KBM-7 (cell line): Measurements from ENCODE around the gene SNX21.
A peak's percentile ranks its signal among the peaks of the same experiment; 100 is the strongest.
"Not testable (repeated sequence)": the region's sequence is repeated elsewhere in the genome, so short reads cannot be mapped to it uniquely, and the experiment has no call there.

Experiments
- DNase-seq: peaks from one replicate; pipeline ENCODE4 v3.0.0-alpha.2; 2015
- in situ Hi-C: fragments of 300-500 bp; cut with MboI; formaldehyde crosslinking; loops from 2 replicates; pipeline ENCODE4 v1.14.3; 2020; ENCODE audit warnings: low sequenced_read_pairs, low pct_unique_long_range_greater_than_20kb, mixed read lengths

The SNX21 gene, protein sequence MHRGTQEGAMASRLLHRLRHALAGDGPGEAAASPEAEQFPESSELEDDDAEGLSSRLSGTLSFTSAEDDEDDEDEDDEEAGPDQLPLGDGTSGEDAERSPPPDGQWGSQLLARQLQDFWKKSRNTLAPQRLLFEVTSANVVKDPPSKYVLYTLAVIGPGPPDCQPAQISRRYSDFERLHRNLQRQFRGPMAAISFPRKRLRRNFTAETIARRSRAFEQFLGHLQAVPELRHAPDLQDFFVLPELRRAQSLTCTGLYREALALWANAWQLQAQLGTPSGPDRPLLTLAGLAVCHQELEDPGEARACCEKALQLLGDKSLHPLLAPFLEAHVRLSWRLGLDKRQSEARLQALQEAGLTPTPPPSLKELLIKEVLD

DNA sequence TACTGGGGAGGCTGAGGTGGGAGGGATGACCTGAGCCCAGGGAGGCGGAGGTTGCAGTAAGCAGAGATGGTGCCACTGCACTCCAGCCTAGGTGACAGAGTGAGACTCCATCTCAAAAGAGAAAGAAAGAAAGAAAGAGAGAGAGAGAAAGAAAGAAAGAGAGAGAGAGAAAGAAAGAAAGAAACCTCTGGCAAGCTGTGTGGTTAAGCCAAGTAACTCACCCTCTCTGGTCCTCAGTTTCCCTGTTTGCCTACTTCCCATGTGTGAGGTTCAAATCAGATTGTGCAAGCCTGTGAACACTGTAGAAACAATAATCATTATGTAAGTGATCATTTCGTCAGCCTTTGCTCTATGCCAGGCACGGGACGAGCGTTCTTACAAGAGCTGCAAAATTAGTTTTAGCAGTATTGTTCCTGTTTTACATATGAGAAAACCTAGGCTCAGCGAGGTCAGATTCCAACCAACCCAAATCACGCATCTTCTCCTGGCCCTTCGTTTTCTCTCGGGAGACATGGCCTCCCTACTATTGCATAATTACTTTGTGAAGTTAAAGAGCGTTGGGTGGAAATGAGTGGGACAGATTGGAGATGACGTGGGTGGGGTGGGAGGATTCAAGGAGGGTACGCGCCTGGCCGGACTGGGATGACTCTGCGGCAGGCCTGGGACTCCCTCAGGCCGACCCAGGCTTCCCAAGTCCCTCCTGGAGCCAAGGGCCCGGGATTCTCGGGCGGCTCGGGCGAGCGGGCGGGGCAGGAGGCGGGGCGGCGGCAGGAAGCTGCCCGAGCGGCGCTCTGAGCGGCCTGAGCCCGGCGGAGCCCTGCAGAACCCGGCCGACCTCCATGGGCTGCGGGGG is at the start of gene SNX21:
TSS of gene SNX21 (plus strand) at position 770 of the 853 bp plus-strand sequence. CDS start 121 bp downstream, outside the sequence.
- in situ Hi-C loops: no loop called here
- peak; percentile 50 for DNase-seq

DNA sequence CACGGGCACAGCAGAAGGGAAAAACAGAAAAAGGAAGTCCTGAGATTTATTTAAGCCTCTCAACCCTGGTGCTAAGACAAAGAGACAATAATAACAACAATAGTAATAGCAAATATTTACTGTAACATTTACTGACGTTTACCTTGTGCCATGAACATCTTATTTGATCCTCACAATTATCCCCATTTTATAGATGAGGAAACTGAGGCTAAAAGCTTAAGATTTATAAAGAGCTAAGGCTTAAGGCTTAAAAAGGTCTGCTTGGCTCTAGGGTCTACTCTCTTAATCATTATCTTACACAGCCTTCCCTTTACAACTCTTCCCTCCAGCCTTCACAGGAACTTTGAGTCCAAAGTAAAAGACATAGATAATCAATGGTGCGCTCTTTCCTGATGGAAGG is 45.2 kb upstream of the SNX21 start:
- in situ Hi-C loops: no loop called here
- DNase-seq: no peak

DNA sequence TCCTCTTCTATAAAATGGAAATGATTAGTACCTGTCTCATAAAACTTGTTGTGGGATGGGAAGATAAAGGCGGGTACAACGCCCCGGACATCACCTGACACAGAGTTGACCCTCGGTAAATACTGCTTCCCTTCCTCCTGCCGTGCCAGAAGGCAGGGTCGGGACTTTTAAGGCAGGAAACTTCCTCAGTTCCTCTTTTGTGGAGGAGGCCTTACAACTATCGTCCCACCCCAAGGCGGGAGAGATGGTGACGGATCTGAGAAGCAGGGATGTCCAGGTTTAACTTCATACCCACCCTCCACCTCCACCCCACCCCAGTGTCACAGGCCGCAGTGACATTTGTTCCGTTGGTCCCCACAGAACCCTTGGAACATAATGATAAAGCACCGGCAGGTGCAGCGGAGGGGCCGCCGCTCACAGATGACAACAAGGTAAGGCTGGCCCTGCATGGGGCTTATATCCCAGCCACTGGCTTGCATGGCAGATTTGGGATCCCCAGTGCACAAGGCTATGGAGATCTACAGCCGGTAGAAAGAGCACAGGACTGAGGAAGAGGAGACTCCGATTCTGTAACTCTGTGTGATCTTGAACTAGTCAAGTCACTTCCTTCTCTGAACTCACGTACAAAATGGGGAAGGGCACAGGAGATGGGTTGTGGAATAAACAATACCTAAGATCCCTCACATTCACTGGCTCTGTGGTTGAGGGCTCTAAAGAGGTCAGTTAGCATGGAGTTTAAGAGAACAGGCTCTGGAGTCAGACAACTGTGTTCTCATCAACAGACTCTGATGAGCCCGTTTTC is 41.1 kb upstream of the SNX21 start:
- DNase-seq: peak; percentile 60
- in situ Hi-C loops: no loop called here

DNA sequence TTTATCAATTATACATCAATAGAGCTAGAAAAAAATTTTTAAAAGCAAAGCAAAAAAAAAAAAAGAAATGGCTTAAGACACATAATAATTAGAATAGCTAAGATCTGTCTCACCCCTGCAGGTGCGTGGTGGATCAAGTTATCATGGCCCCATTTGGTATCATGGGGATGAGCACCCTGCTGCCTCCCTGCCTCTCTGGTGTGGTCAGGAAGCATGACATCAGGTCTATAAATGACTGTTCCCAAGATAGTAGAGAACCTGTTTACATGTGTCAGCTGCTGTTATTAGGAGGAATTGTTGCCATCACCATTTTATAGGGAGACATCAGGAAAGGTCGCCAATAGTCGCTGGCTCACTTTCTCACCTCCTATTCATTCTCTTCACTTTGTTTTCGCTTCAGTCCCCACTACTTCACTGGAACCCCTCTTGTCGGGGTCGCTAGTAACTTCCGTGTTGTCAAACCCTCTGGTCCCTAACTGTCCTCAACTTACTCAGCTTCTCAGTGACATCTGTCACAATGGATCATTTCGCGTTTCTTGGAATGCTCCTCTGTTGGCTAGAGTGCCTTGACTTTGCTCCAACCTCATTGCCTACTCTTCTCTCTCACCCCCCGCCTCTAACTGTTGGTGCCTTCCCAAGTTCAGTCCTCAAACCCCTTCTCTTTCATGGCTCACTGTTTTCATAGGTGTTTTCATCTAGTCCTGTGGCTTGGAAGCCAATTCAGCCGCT is 37.1 kb upstream of the SNX21 start:
- in situ Hi-C loops: no loop called here
- no peak for DNase-seq

DNA sequence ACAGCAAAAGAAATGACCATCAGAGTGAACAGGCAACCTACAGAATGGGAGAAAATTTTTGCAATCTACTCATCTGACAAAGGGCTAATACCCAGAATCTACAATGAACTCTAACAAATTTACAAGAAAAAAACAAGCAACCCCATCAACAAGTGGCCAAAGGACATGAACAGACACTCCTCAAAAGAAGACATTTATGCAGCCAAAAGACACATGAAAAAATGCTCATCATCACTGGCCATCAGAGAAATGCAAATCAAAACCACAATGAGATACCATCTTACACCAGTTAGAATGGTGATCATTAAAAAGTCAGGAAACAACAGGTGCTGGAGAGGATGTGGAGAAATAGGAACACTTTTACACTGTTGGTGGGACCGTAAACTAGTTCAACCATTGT is 36.1 kb upstream of the SNX21 start:
- in situ Hi-C loops, DNase-seq: not testable (repeated sequence)

DNA sequence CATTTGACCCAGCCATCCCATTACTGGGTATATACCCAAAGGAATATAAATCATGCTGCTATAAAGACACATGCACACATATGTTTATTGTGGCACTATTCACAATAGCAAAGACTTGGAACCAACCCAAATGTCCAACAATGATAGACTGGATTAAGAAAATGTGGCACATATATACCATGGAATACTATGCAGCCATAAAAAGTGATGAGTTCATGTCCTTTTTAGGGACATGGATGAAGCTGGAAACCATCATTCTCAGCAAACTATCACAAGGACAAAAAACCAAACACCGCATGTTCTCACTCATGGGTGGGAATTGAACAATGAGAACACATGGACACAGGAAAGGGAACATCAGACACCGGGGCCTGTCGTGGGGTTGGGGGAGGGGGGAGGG is 35.6 kb upstream of the SNX21 start:
- in situ Hi-C loops, DNase-seq: not testable (repeated sequence)

DNA sequence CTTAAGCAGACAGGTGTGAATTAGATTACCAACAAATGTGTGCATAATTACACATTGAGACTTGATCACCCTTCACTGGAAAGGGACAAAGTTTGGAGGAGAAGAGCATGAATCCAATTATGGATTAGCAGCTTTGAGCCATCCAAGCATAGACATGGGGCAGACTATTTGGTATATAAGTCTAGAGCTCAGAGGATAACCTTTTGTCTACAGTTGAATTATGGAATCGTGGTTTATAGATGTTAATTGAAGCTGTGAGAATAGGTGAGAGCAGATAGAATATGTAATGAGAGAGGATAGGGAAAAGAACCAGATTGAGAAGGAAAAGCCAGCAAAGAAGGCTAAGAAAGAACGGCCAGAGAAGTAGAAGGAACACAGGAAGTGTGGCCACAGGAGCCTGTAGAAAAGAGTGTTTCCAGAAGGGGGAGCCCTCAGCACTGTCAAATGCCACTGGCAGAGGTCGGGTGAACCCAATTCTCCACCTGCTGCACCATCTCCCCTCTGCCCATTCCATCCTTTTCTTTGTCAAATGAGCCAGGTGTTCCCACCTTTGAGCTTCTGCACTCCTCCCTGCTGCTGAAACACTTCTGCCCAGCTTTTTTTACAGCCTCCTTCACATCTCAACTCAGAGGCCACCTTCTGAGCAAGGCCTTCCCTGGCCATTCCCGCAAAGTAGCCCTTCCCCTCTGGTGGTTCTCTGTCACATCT is 34.5 kb upstream of the SNX21 start:
- in situ Hi-C loops: no loop called here
- DNase-seq: peak; percentile 76

DNA sequence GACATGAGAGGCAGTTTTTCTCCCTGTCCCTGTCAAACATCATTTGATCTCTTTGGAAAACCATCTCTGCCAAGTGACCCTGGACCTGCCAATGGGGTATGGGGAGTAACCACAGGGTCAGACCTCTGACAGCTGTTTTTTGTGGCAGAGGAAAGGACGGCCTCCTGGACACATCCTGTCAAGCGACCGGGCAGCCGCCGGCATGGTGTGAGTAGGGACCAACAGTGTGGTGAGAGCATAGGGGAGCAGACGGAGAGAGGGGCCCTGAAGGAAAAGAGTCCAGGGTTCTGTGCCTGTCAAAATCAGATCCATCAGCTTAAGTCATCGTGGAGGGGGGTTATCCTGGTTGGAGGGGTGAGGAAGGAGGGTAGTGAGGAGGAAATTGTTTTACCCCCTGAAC is 31.7 kb upstream of the SNX21 start:
- DNase-seq: no peak
- in situ Hi-C loops: no loop called here

DNA sequence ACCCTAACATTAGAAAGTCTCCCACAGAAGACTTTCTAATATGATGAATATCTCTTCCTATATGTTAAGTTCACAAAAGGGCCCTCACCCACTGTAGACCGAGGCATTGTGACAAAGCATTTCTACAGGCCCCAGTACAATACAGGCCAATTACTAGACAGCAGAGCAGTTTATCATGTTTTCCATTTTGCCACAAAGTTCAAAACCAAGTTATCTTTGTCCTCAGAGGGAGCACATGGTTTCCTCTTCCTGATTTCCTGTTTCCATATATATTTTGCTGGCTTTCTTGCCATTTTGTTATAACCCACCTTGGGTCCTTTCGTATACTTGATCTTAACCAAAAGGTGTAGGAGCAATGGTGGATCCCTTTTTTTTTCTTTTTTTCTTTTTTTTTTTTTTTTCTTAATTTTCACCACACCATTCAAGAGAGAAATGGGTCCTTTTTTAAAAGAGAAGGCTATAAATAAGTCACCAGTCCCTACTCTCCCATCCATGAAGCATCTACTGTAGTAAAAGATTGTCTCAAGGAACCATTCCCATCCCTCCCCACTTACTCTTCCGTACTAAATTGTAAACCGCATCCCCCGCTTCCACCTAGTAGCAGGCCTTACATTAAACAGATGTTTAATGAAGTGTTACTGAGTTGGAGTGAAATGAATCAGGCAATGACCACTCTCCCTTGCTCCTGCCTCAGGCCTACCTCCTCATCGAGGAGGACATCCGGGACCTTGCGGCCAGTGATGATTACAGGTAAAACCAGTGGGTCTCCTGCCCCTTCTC is 23.2 kb upstream of the SNX21 start:
- in situ Hi-C loops: no loop called here
- DNase-seq: peak; percentile 41

DNA sequence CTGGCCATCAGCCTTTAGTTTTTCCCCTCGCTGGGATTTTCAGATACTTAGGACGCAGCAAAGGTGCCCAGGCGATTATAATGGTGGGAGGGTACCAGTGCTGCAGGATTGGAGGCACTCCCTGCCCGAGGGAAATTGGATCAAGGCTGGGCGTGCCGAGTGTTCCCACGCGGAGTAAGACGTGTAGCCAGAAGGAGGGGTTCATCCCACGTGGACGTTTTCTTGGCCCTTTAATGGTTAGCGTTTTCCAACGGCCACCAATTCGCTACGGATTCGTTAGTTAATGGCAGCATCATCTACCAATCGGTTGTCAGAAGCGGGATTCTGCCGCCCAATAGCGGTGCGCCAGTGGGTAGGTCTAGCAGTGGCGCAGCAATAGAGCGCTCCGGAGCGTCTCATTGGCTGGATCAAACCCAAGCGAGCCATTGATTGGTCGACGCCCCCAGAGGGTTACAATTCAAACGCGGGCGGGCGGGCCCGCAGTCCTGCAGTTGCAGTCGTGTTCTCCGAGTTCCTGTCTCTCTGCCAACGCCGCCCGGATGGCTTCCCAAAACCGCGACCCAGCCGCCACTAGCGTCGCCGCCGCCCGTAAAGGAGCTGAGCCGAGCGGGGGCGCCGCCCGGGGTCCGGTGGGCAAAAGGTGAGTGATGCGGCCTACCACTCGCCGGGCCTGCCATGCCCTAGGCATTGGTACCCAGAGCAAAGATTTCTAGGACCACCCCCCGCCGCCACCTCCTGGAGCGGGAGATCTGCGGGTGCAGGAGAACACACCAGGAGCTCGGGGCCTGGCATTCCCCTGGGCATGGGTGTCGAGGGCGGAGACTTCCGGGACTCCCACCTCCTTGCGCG is 21.2 kb upstream of the SNX21 start, which contains the start of gene UBE2C:
TSS of gene UBE2C (plus strand) at position 488 of the 849 bp plus-strand sequence. CDS start at position 540, 52 bp downstream.
- in situ Hi-C loops: no loop called here
- no peak for DNase-seq

DNA sequence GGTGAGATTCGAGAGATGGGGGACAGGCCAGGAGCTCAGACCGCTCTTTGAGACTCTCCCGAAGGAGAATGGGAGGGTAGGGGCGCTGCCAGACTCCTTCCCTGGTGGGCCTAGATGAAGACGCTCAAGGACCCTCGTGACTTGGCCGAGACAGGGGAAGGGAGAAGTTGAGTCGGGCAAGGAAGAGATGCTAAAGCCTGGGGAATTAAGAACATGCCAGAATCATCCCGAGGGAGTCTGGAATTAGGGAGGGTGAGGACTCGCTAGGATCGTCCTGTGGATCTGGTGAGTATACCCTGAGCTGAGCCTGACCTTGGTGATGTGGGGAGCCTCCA is 20.6 kb upstream of the SNX21 start:
- in situ Hi-C loops: no loop called here
- DNase-seq: no peak

DNA sequence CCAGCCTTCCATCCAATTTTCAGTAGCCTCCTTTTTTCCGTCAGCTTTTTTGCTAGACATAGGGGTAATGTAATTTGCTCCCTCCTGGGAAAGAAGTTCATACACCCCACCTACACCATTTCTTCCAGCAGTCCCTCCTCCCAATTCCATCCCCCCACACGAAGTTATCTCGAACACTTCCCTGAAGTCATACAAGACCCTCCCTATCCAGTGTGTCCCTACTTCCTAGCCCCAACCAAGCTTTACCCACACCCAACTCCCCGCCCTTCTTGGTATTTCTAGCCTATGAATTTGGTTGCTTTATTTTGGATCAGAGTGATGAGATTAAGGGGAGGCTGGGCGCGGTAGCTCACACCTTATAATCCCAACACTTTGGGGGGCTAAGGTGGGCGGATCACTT is 20.1 kb upstream of the SNX21 start:
- no peak for DNase-seq

DNA sequence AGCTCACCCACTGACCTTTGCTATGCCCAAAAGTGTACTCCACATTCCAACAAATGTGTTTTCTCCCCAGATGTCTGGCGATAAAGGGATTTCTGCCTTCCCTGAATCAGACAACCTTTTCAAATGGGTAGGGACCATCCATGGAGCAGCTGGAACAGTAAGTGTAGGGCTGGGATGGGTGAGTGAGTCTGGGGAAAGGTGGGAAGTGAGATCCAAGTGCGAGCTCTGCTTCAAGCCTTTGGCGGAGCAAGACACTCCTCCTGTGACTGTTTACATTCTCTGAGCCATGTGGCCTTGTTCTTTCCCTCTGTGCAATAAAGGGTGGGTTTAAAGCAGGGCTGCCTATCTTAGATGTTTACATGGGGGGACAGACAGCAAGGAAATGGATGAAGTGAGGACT is 19.3 kb upstream of the SNX21 start:
- no peak for DNase-seq
- in situ Hi-C loops: no loop called here

More for the DNA sequence above, 20.1 kb upstream of the SNX21 start:
- in situ Hi-C loops: no loop called here

DNA sequence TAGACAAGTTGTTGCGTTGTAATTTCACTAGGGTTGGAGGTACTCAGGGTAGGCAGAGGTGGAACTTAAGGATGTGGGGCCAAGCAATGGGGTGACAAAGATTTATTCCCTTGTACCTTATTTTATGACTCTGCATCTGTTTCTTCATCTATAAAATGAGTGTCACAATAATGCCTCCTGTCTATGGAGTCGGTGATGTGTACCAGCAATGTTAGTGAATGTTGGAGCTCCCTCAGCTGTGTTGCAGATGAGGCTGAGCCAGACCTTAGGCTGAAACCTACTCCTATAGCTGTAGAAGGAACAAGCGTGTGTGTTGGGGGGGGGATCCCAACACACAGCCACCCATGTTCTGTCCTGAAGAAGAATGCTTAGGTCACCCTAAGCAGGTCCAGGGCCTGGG is 16.6 kb upstream of the SNX21 start:
- in situ Hi-C loops: no loop called here
- no peak for DNase-seq

DNA sequence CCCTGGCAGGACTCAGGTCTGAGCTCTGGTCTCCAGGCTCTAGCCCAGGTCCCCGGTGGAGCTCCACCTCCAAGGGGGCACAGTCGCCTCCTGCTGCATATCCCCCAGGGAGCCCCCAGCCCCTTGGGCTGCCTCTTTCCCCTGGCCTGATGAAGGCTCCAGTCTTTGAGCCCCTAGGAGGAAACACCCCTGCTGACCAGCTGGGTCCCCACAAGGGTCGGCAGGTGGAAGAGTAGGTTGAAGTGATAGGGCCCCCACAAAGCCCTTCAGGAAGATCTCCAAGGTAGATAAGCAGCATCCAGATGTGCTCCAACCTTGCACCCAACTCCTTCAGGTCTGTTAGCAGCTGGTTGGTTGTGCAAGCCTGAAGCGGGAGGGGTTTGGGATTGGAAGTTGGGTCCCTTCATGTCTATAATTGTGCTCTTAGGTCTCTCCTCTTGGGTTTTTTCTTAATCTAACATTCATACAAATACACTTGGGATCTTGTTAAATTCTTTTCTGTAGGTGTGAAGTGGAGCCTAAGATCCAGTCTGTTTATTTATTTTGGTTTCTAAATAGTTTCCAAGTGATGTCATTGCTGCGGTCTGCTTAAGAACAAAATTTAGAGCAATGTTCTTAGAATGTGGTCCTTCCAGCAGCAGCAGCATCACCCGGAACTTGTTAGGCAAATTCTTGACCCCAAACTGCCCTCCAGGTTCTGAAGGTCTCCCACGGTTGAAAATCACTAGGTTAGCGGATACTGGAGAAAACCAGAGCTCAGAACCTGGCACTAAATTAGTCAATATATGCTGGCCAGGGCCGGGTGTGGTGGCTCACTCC is 16.0 kb upstream of the SNX21 start:
- in situ Hi-C loops: no loop called here
- DNase-seq: no peak

DNA sequence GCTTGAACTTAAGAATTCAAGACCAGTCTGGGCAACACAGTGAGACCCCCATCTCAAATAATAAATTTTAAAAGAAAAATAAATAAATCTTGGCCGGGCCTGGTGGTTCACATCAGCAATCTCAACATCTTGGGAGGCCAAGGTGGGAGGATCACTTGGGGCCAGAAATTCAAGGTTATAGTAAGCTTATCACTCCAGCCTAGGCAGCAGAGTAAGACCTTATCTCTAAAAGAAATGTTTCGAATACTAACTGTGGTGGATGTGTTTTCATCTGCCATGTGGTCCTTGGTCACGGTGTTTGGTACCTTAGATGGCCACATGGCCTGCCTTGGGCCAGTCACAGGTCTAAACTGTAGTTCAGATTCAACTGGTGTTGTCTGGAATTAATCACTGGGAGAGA is 15.4 kb upstream of the SNX21 start:
- in situ Hi-C loops: no loop called here
- DNase-seq: no peak
